B cell (primary cell): ENCODE results near the gene VSTM2B. TPM values are rescaled to one million over a fixed set of nuclear protein-coding genes. Genes with fewer than 3 reads are reported as not detected.

ENCODE experiments used
- ATAC-seq: fragments of 200-7000 bp; cut with Tn5 transposase; one replicate; pipeline ENCODE4 v1.10.0; 2021; ENCODE audit warnings: low read depth, mild to moderate bottlenecking, moderate number of reproducible peaks, moderate library complexity
- CTCF ChIA-PET: fragments of 350-600 bp; sonication (Branson Sonifier 250); formaldehyde crosslinking; loops from one replicate; lab custom pipeline; 2021; ENCODE audit warnings: antibody characterized with exemption, inconsistent platforms; lab: Charles Lee
- POLR2A ChIA-PET: fragments of 350-600 bp; sonication (Branson Sonifier 250); formaldehyde crosslinking; loops from one replicate; lab custom pipeline; 2021; ENCODE audit warnings: antibody characterized with exemption; lab: Charles Lee
- DNase-seq: peaks from one replicate; pipeline ENCODE4 v3.0.0; 2013
- H2AFZ ChIP-seq: 2 replicates; pipeline ENCODE4 v1.6.1; 2012; ENCODE audit warnings: mild to moderate bottlenecking, low read depth, low read length; ENCODE audit not compliant: insufficient read depth, poor library complexity, severe bottlenecking
- H3K27ac ChIP-seq, 2 donors: 1 replicate in 1 of 2; 2 replicates in 1 of 2; pipeline ENCODE4 v1.5.1; 2012 to 2013; ENCODE audit warnings: low read length in 2 of 2, mild to moderate bottlenecking in 2 of 2, moderate library complexity in 1 of 2
- H3K27me3 ChIP-seq, 4 experiments: fragments of 200-600 bp in 1 of 4; sonication (generic) in 1 of 4; replicated peaks in 1 of 4; 1 replicate in 2 of 4; 2 replicates in 2 of 4; pipeline versions ENCODE4 v1.6.1 to v1.7.0; 2013 to 2016; ENCODE audit warnings: low read length in 3 of 4, mild to moderate bottlenecking in 2 of 4, mixed read lengths in 1 of 4, moderate library complexity in 1 of 4; ENCODE audit not compliant: insufficient read depth in 4 of 4, control insufficient read depth in 3 of 4; ENCODE audit errors: control extremely low read depth in 1 of 4
- H3K36me3 ChIP-seq, 2 experiments: replicated peaks in 1 of 2; 1 replicate in 1 of 2; 2 replicates in 1 of 2; pipeline versions ENCODE4 v1.6.1 to v1.7.1; 2013; ENCODE audit warnings: low read length in 1 of 2; ENCODE audit not compliant: insufficient read depth in 2 of 2, control insufficient read depth in 1 of 2; ENCODE audit errors: control extremely low read depth in 1 of 2, extremely low read depth in 1 of 2
- H3K4me1 ChIP-seq, 2 donors: fragments of 200-600 bp in 1 of 2; sonication (generic) in 1 of 2; 1 replicate in 1 of 2; 2 replicates in 1 of 2; pipeline versions ENCODE4 v1.5.1 to v1.6.1; 2013 to 2017; ENCODE audit warnings: low read length in 2 of 2; ENCODE audit not compliant: control insufficient read depth in 2 of 2, insufficient read depth in 2 of 2
- H3K4me2 ChIP-seq: replicated peaks from 2 replicates; pipeline ENCODE3; 2012; ENCODE audit warnings: mild to moderate bottlenecking, low read depth, low read length; ENCODE audit not compliant: poor library complexity, severe bottlenecking
- H3K4me3 ChIP-seq, 5 experiments: fragments of 200-600 bp in 1 of 5; sonication (generic) in 1 of 5; 1 replicate in 3 of 5; 2 replicates in 2 of 5; pipeline versions ENCODE4 v1.5.1 to v1.7.0; 2011 to 2016; ENCODE audit warnings: low read length in 4 of 5, mild to moderate bottlenecking in 4 of 5, low read depth in 2 of 5, control low read depth in 1 of 5, moderate library complexity in 1 of 5; ENCODE audit not compliant: insufficient read depth in 1 of 5; ENCODE audit errors: control extremely low read depth in 1 of 5, extremely low read depth in 1 of 5
- H3K79me2 ChIP-seq: fragments of 200-600 bp; sonication (generic); one replicate; pipeline ENCODE4 v1.6.0; 2016; ENCODE audit warnings: low read length; ENCODE audit not compliant: control insufficient read depth, insufficient read depth
- H3K9ac ChIP-seq: fragments of 200-600 bp; sonication (generic); 2 replicates; pipeline ENCODE4 v1.6.1; 2017; ENCODE audit warnings: mild to moderate bottlenecking, low read length, moderate library complexity
- H3K9me3 ChIP-seq, 3 donors: one replicate each; pipeline versions ENCODE4 v1.6.1 to v1.7.1; 2013; ENCODE audit warnings: low read length in 2 of 3; ENCODE audit not compliant: control insufficient read depth in 2 of 3, insufficient read depth in 1 of 3; ENCODE audit errors: control extremely low read depth in 1 of 3
- H4K20me1 ChIP-seq: 2 replicates; pipeline ENCODE4 v1.6.0; 2012; ENCODE audit warnings: mild to moderate bottlenecking, low read length; ENCODE audit not compliant: insufficient read depth, control insufficient read depth, poor library complexity, severe bottlenecking
- H3K27ac Mint-ChIP-seq: one replicate; pipeline ENCODE4 v1.8.0; 2021; ENCODE audit warnings: mixed read lengths
- H3K27me3 Mint-ChIP-seq: one replicate; pipeline ENCODE4 v1.8.0; 2021; ENCODE audit warnings: mixed read lengths
- H3K4me1 Mint-ChIP-seq: one replicate; pipeline ENCODE4 v1.8.0; 2021; ENCODE audit warnings: mixed read lengths
- H3K4me3 Mint-ChIP-seq: one replicate; pipeline ENCODE4 v1.8.0; 2021; ENCODE audit warnings: mixed read lengths
- H3K9me3 Mint-ChIP-seq: one replicate; pipeline ENCODE4 v1.8.0; 2022; ENCODE audit warnings: mixed read lengths; ENCODE audit not compliant: insufficient read depth
- EZH2 ChIP-seq: IDR thresholded peaks from 2 replicates; pipeline ENCODE4 v1.6.1; 2012; ENCODE audit warnings: borderline replicate concordance, low read depth, mild to moderate bottlenecking, moderate library complexity, low read length; ENCODE audit not compliant: insufficient read depth, poor library complexity, severe bottlenecking
- WGBS: methylation state at CpG from one replicate; pipeline ENCODE4 v1.1.5; 2013; ENCODE audit warnings: missing lambda C conversion rate; ENCODE audit not compliant: insufficient coverage; 5-methylcytosine and 5-hydroxymethylcytosine counted together
- intact Hi-C: fragments of 100-400 bp; cut with micrococcal nuclease; formaldehyde crosslinking; loops from one replicate; pipeline ENCODE4 v1.10.0; 2022
- polyA plus RNA-seq: library from polyadenylated mRNA; depleted of rRNA; stranded (reverse); fragments of >200 nt; gene quantifications from 2 replicates; pipeline ENCODE4 v1.2.3, GENCODE V29; 2012
- total RNA-seq, 2 donors: library from RNA; stranded (reverse); fragments of 120-200 nt in 1 of 2; gene quantifications; 1 replicate in 1 of 2; 2 replicates in 1 of 2; pipeline versions ENCODE4 v1.2.3 to v1.2.4, GENCODE V29; 2013 to 2022
- TF ChIP-seq, protein P1 (sequence below): fragments of 200-600 bp; IDR thresholded peaks from one replicate; pipeline ENCODE4 v1.8.0; 2022; ENCODE audit warnings: antibody characterized with exemption, mild to moderate bottlenecking

Gene VSTM2B
- total and polyA plus RNA-seq, 2 donors (not counting 1 experiment from before 2014, with no cell fraction given), result not detected

GRCh38 chr19:29603308-29603707 lies 77.5 kb downstream of the VSTM2B start:
- POLR2A ChIA-PET, result no interaction called here
- CTCF ChIA-PET, result interaction anchor here (10.7 kb wide), 1 partner anchor 109 kb away, joined by 273 read pairs; the partner anchor contains the start of gene C19orf12
- peaks cover 17% of the 10 kb centered on the region for H3K4me1 Mint-ChIP-seq
- Histone ChIP-seq H3K27ac (no peak overlapping the region), H4K20me1 (no peaks in the 10 kb centered on the region), H3K4me1 (peaks cover 10 to 18% of the 10 kb centered on the region in 2 donors), H3K4me2 (no peak overlapping the region), H3K9ac (no peak overlapping the region), H3K4me3 (no peak overlapping the region), H3K36me3 (peaks cover 0 to under 1% of the 10 kb centered on the region in 2 experiments), H2AFZ (no peak overlapping the region), H3K27me3 (no peaks in the 10 kb centered on the region), H3K79me2 (peaks cover 14% of the 10 kb centered on the region), H3K9me3 (no peaks in the 10 kb centered on the region)
- no peak for ATAC-seq
- no peak overlapping the region for H3K4me3 Mint-ChIP-seq
- WGBS, result 86% methylated on average over 3 of the region's 5 CpGs
- DNase-seq, result no peak
- TF ChIP-seq EZH2, result no peak
- TF ChIP-seq, protein P1, sequence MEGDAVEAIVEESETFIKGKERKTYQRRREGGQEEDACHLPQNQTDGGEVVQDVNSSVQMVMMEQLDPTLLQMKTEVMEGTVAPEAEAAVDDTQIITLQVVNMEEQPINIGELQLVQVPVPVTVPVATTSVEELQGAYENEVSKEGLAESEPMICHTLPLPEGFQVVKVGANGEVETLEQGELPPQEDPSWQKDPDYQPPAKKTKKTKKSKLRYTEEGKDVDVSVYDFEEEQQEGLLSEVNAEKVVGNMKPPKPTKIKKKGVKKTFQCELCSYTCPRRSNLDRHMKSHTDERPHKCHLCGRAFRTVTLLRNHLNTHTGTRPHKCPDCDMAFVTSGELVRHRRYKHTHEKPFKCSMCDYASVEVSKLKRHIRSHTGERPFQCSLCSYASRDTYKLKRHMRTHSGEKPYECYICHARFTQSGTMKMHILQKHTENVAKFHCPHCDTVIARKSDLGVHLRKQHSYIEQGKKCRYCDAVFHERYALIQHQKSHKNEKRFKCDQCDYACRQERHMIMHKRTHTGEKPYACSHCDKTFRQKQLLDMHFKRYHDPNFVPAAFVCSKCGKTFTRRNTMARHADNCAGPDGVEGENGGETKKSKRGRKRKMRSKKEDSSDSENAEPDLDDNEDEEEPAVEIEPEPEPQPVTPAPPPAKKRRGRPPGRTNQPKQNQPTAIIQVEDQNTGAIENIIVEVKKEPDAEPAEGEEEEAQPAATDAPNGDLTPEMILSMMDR, result no peak
- peaks cover 2% of the 10 kb centered on the region for H3K27me3 Mint-ChIP-seq
- H3K9me3 Mint-ChIP-seq, result no peaks in the 10 kb centered on the region
- peak overlapping the region; percentile 26 for H3K27ac Mint-ChIP-seq
- intact Hi-C loops, result no loop called here

DNA sequence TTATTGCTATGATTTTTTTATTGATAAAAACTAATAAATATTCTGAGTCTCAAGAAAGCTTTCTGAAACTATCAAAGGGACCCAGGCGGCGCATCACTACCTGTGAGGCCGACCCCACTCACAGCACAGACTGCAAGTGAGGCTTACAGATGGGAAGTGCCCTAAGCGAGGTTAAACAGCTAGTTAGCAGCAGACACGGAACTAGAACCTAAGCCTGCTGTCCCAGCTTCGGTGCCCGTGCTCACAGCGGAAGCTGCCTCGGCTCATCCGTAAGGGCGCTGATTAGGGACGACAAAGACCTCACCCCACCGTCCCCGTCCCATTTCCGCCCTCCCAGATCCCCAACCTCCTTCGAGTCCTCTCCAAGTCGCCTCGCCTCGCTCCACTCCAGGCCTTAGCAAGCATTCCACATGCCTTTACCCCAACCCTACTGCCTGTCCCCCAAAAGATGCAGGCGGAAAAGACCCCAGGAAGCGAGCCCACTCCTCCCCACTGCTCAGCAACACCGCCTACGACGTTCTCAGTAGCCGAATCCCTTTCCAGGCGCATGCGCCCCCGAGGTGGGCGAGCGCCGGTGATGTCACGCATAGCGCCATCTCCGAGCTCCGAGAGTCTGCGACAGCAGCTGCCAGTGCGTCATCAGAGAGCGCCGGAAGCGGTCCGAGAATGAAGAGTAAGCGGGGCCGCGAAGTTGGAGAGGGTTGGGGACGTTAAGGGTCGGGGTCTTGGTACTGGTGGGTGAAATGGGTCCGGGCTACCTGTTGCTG lies 80.0 kb downstream of the VSTM2B start, which contains the start of gene POP4:
POP4 (plus strand) TSS at position 631 of the 767 bp plus-strand sequence; CDS start at position 667, 36 bp downstream.
- TF ChIP-seq, protein P1, result no peak
- no peak for TF ChIP-seq EZH2
- Histone ChIP-seq H4K20me1 (no peaks in the 10 kb centered on the region), H3K4me1 (peaks cover 11 to 26% of the 10 kb centered on the region in 2 donors), H2AFZ (peak within 1 kb of the TSS; percentile 76), H3K4me3 (peak within 1 kb of the TSS; percentile 70 to 100 (median 86)), H3K9ac (peak within 1 kb of the TSS; percentile 96), H3K27ac (peak within 1 kb of the TSS; percentile 98 to 100), H3K36me3 (peaks cover 0 to 19% of the 10 kb centered on the region in 2 experiments), H3K4me2 (peak within 1 kb of the TSS; percentile 85), H3K9me3 (no peaks in the 10 kb centered on the region), H3K79me2 (peaks cover 21% of the 10 kb centered on the region), H3K27me3 (no peaks in the 10 kb centered on the region)
- under 1% methylated on average over 46 of the region's 47 CpGs for WGBS
- DNase-seq (peak; percentile 98), ATAC-seq (peak; percentile 69)
- H3K27ac Mint-ChIP-seq, result peak within 1 kb of the TSS; percentile 100
- POLR2A ChIA-PET, result interaction anchor here (1.0 to 3.3 kb wide), 8 partner anchors 59 to 336 kb away, joined by 3 to 29 read pairs (median 9); partner anchors contain the start of genes C19orf12, PLEKHF1 and URI1
- H3K9me3 Mint-ChIP-seq, result no peaks in the 10 kb centered on the region
- CTCF ChIA-PET, result interaction anchor here (0.7 to 10.7 kb wide), 11 partner anchors 12 to 336 kb away, joined by 3 to 273 read pairs (median 6); partner anchors contain the start of genes C19orf12, PLEKHF1 and URI1
- peak within 1 kb of the TSS; percentile 99 for H3K4me3 Mint-ChIP-seq
- intact Hi-C loops, result loop anchor here (1.0 to 5.0 kb wide), 7 partner anchors 59 to 394 kb away; partner anchors contain the start of genes CCNE1, PLEKHF1, UQCRFS1 and URI1
- H3K27me3 Mint-ChIP-seq, result no peaks in the 10 kb centered on the region
- H3K4me1 Mint-ChIP-seq, result peaks cover 24% of the 10 kb centered on the region
